GM12864 (cell line): ENCODE results near the gene NAALADL1.

Experiments
- DNase-seq: peaks from one replicate; pipeline ENCODE4 v3.0.0-alpha.2; 2011; ENCODE audit warnings: low read depth
- H3K4me3 ChIP-seq: 2 replicates; pipeline ENCODE4 v1.5.1; 2011; ENCODE audit warnings: mild to moderate bottlenecking, low read depth, low read length, control low read depth
- CTCF ChIP-seq: IDR thresholded peaks from 2 replicates; pipeline ENCODE4 v1.5.1; 2011; ENCODE audit warnings: low read depth, mild to moderate bottlenecking, moderate library complexity, low read length, control low read depth, inconsistent platforms; ENCODE audit errors: missing control alignments

The NAALADL1 gene

GRCh38 chr11:65053827-65054508, 4.4 kb downstream of the NAALADL1 start:
- no peak for DNase-seq
- no peak for TF ChIP-seq CTCF
- no peak overlapping the region for H3K4me3 ChIP-seq

- no peak for TF ChIP-seq CTCF
- no peak overlapping the region for H3K4me3 ChIP-seq
- no peak for DNase-seq
Measured at GRCh38 chr11:65051398-65051858, 6.9 kb downstream of the NAALADL1 start.

- H3K4me3 ChIP-seq: peak overlapping the region; percentile 42
- DNase-seq: no peak
- no peak for TF ChIP-seq CTCF
Measured at GRCh38 chr11:65047581-65048422, 10.6 kb downstream of the NAALADL1 start.

- H3K4me3 ChIP-seq: no peak overlapping the region
- no peak for TF ChIP-seq CTCF
- DNase-seq: no peak
Measured at GRCh38 chr11:65045728-65046127, 12.6 kb downstream of the NAALADL1 start.

- TF ChIP-seq CTCF: no peak
- DNase-seq: no peak
- no peak overlapping the region for H3K4me3 ChIP-seq
Measured at GRCh38 chr11:65045061-65045460, 13.3 kb downstream of the NAALADL1 start.

GRCh38 chr11:65043881-65044501, 14.4 kb downstream of the NAALADL1 start:
- no peak for DNase-seq
- TF ChIP-seq CTCF: no peak
- H3K4me3 ChIP-seq: no peak overlapping the region
